AG08396 (cell line): ENCODE data around the gene CETN2.
"Not testable (repeated sequence)": the region's sequence is repeated elsewhere in the genome, so short reads cannot be mapped to it uniquely, and the experiment has no call there.

Source experiments
- DNase-seq: peaks from one replicate; pipeline ENCODE4 v3.0.0; 2012; ENCODE audit warnings: low spot score, mixed read lengths

The CETN2 gene

DNA sequence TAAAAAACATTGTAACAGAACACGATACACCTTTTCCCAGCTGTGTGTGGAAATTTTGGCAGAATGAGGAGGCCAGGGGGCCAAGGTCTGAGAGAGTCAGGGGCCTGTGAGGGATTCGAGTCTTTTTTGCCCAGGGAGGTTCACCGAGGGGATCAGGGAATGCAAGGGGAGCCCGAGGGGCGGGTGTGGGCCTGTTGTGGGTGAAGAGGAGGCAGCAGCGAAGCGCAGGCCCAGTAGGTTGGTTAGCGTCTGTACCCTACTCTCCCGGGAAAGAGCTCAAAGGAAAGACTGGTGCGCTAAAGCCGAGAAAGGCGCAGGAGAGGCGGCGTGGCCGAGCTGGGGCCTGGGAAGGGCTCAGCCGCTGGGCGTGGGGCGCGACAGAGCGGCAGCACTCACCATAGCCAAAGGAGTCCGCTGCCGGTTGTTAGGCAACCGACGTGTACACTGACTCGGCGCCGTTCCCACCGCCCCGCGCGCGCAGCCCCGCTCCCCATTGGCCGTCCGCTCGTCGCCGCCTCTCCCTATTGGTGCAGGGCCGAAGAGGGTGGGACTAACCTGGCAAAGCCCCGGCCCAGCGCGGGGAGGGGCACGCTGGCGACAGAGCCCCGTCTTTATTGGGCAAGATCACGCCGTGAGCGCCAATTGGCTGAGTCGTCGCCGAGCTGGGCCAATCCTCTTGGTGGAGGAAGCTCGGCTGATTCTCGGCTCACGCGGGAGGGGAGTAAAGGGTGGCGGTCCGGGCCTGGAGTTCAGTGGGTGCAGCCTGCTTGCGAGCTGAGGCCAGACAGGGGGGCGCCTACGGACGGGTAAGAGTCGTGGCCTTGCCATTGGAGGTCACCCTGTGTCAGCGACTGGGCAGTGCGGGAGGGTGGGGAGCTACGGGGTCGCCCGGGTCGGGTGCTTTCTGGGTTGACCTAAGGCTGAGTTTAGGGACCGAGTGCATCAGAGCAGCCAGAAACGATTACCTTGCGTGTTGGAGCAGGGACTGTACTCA lies at the start of gene CETN2, which contains the start of gene NSDHL:
CETN2 (minus strand) TSS at position 446 of the 994 bp plus-strand sequence; CDS start at position 399, 47 bp downstream.
NSDHL (plus strand) TSS at position 752 of the 994 bp plus-strand sequence. CDS start 15,262 bp downstream, outside the sequence.
- DNase-seq: peak; percentile 96

DNA sequence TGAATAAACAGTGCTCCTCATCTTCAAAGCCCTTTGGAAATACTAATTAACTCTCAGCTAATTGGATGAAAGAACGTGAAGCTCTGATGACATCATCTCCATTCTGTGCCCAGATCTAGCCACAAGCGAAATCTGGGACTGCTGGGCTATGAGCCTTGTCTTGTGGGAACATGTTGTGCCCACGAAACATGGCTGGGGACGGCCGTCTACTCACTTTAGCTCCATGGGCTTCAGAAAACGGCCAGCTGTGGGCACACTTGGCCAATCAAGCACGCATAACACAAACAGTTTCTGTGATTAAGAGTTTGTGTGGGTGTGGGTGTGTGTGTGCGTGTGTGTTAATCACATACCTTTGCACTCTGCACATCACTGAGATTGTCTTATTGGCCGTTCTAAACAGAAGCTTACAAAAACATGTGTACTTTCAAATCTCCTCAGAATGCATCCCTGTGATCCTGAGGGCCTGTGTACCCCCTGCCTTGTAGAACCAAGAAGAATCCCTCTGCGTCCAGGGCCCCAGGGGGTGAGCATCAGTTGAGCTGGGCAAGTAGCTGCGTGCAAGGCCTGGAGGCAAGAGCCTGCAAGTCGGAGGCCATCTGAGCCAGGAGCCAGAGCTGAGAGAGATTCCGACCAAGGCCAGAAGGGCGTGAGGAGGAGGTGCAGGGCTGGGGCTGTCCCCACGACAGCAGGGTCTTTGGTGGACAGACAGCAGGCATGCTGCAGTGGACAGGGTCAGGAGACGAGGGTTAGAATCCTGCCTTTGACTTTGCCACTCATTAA lies 48.6 kb upstream of the CETN2 start:
- DNase-seq: no peak

DNA sequence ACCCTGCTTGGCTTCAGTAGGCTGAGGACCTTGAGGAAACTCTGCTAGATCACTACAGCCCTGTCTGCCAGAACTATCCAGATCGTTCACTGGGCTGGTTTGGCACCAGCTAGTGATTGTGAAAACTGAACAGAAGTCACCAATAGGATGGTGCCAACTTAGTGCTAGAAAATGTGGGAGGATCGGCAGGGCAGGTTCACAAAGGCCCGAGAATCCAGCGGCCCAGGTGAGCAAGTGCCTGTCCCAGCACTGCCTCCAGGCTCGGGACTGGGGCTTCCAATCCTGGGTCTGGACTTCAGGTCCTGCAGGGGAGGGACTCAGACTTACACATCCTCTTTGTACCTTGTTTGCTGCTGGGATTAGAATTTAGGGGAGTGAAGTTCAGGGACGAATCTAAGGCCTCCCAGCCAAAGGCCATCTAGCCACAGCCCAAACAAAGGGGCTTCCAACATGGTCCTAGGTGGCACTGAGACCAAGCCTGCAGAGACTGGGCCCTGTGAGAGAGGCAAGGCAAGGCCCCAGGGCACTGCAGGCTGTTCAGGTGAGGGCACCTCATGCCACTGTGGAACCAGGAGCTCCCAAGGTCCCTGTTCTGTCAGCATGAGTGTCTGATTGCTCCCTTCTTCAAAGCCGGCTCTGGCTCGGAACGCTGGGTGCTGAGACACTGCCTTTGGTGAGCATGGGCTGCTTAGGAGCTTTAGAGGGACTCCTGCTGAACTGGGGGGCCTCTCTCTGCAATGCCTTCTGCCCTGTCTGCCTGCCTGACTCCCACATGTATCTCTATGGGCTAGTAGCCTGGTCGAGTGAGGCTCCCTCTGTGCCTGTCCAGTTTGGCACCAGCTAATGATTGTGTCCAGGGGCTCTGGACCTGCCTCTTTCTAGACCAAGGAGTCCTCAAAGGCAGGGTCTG lies 46.6 kb upstream of the CETN2 start:
- no peak for DNase-seq

DNA sequence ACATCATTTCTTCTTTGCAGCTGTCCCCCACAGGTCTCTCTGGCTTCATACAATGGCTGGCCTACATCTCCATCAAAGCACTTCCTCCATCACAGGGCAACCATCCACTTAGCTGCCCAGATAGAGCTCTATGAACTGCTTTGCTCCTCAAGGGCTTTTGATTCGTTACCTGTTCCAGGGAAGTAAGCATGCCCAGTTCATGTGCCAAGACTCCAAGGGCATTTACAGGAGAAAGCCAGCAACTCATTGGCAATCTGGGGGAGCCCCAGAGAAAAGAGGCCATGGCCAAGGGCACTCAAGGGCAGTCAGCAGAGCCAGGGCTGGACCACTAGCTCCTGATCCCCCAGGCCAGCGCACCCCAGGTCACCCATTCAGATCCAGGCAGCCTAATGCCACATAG lies 42.8 kb upstream of the CETN2 start:
- DNase-seq: no peak

DNA sequence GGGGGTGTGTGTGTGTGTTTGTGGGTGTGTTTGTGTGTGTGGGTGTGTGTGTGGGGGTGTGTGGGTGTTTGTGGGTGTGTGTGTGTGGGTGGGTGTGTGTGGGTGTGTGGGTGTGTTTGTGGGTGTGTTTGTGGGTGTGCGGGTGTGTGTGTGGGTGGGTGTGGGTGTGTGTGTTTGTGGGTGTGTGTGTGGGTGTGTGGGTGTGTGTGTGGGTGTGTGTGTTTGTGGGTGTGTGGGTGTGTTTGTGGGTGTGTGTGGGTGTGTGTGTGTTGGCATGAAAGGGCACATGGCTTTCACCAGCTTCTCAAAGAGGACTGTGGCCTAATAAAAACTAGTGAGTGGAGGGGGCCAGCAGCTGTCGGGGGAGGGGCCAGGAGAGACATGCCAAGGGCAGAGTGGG lies 42.0 kb upstream of the CETN2 start:
- DNase-seq: no peak

DNA sequence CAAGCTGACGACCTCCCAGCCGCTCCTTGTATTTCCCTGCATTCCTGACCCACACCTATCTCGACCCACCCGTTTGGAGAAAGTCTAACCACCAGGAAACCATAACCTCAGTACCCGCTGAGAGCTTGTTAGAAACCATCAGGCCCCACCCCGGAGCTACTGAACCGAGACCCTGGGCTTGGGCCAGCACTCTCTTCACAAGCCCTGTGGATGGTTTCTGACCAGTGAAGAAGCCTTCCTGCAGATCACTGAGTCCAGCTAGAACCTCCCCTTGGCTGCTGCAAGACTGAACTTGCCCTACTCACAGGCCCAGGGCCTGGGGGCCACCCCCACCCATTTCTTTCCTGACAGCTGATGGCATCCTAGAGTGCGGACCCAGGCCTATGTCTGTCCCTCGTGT lies 40.7 kb upstream of the CETN2 start:
- no peak for DNase-seq

DNA sequence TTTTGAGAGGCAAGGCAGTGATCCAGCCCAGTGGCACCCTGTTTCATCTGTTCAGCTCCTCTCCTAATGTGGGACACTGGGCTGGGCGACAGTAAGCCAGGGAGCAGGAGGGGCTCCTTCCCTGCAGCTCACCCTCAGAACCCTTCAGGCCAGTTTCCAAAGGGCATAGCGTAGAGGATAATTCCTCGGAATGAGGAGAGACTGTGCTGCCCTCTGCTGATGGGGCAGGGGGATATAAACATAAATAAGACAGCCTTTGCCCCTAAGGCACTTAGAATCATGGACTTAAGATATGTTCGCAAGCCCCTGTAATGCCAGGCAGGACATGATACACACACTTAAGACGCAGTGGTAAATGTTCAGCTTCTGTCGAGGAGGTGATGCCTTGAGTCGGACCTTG lies 39.4 kb upstream of the CETN2 start:
- no peak for DNase-seq

DNA sequence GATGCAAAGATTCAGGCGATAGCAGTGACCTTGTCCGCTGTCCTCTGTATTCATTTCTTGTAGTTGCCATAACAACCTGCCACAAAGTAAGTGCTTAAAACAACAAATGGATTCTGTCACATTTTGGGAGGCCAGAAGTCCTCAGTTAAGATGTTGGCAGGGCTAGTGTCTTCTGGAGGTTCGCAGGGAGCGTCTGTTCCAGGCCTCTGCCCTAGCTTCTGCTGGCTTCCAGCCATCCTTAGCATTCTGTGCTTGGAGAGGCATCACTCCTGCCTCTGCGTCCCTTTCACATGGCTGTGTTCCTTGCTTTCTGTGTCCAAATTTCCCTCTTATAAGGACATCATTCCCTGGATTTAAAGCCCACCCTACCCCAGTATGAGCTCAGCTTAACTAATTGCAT lies 35.8 kb upstream of the CETN2 start:
- no peak for DNase-seq

DNA sequence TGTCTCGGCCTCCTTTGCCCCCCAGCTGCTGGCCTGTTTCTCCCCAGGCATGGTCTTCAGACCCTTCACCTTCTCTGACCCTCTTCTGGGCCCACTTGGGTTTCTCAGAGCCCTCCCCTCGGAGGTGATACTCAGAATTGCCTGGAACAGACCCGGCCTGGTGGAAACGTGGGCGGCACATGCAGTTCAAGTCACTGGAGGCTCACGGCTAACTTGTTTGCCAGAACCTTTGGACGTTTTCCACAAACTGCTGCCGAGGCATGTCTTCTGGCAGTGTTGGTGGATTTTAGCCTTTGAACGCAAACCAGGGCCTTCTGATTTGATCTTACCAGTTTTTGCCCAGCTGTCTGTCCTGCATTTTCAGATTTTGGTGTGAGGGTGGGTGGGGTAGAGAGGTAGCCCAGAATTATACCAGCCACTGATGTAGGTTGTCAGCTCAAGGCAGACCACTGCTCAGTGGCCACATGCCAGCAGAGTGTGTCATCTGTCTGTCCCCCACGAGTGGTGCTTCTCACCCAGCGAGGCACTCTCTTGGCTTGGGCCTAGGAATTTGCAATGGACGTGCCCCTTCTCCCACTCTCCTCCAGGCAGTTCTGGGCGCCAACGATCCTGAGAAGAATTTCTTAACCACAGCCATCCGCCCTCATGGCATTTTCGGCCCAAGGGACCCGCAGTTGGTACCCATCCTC lies 34.8 kb upstream of the CETN2 start:
- no peak for DNase-seq

DNA sequence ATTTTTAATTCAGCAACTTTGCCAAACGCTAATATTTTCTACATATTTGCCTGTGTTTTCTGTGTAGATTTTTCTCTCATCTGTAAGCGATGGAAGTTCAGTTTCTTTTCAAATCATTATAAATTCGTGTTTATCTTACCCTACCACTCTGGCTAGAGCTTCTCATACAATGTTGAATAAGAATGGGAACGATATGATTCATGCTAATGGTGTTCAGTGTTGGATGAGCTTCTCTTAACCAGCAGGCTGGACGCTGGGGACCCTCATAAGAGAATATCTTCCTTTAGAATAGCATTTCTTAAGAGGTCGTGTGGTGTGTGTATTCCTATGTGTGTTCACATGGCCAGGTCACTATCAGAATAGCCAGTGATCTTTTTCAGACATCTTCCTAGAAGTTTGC lies 31.3 kb upstream of the CETN2 start:
- no peak for DNase-seq

DNA sequence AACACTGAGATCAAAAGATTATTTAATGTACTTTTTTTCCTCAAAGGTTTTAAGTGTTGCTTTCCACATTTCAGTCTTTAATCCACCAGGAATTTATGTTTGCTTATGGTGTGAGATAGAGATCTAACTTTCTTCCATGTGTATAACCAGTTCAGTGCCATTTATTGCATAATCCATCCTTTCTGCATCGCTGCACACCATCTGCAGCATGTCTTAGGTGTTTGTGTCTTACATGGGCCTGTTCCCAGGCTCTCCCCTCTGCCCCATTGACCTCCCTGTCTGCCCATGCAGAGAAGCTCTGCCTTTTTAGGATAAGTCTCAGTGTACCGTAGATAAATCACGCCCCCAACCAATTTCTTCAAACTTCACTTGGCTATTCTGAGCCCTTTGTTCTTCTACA lies 30.6 kb upstream of the CETN2 start:
- DNase-seq: no peak

DNA sequence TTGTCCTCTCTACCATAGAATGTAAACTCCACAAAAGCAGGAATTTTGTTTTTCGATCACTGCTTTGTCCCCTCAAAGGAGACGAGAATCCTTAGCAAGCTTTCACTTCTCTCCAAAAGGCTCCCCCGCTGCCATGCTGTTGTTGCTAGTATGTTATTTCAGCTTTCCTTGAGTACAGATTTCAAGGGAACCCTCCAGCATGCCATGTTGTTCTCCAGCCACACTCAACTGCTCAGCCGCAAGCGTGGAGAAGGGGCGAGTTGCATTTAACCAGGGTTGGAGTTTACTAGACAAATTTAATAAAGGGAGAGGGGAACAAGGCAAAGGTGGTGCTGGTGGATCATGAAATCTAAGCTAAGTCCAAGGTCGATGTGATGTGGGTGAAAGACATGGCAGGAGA lies 23.4 kb upstream of the CETN2 start:
- no peak for DNase-seq

DNA sequence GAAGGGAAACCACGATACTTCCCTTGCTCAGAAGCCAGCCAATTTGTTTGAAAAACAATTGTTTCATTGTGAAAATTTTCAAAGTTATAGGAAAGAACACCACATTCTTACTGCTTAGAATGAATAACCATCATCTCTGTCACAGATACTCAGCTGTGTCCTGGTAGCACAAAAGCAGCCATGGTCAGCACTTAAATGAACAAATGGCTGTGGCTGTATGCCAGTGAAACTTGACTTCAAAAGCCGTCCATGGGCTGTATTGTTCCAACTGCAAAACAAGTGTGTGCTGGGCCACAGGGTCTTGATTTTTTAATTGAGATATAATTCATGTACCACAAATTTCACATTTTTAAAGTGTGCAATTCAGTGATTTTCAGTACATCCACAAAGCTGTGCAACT lies 19.9 kb upstream of the CETN2 start:
- no peak for DNase-seq

DNA sequence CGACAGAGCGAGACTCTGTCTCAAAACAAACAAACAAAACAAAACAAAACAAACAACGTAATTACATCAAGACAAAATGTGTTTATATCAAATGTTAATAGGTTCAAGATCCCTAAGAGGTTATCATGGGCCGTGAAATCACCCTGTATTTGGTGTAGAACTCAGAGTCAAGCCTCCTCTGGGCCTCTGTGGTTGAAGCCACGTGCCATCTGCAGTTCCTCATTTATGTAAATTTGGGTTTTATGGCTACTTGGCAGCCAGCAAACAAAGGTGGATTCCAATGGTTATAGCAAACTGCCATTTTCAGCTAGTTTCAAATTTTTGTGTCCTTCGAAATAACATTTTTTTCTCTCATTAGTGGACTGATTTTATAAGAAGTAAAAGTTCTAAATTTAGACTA lies 16.7 kb upstream of the CETN2 start:
- no peak for DNase-seq

DNA sequence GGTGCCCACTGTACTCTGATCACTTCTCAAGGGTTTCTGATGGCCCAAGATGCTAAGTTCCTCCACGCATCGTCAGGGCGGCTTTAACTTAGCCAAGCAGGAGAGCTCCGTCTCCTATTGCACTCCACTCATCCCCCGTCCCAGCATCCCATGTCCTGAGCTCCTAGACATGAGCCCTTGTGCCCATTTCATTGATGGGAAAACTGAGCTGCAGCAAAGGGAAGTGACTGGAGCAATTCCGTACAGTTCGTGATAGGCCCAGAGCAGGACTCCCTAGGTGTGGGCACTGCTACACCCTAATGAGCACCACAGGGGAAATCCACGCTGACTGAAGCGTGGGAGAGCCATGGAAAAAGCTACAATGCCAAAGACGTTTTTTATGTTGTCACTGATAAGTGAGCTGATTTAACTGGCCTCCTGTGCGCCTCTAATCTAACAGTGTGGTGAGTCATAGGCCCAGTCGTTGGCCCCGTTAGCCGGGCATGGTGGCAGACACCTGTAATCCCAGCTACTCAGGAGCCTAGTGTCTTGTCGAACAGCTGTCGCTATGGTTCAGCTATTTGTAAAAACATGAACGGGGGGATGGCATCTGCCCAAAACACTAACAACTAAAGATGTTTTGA lies 15.2 kb upstream of the CETN2 start:
- no peak for DNase-seq

DNA sequence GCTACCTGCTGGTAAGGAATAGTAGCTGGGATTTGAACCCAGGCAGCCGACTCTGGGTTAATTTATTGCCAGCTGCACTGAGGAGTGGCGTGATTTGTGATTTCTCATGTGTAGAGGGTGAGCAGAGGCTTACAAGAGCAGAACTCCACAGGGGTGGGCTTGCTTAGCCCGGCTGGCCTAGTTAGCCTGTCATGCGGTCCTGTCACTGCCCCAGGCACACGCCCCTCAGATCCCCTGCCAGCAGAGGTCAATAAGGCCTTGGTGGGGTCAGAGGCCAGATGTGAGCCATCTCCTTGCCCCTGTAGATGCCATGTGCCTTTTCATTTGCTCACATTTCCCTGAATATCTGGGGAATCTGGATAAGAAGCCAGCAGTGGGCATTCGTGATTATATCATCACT lies 13.7 kb upstream of the CETN2 start:
- DNase-seq: no peak

DNA sequence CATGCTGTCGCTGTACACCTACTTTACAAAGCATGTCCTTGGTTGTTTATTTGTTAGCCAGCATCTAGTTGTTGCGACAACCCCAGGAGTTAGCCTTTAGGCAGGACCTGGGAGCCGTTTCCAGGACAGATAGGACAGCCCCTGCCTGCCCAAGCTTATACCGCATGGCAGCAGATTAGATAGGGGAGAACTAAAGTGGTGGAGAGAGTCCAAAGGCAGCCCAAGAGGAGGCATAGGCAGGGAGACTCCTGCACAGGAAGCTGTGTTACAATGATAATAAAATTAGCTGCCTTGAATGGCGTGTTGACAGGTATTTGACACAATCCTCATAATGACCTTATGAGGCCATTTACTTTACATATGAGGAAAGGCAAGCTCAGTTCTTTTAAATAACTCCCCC lies 13.3 kb upstream of the CETN2 start:
- no peak for DNase-seq

DNA sequence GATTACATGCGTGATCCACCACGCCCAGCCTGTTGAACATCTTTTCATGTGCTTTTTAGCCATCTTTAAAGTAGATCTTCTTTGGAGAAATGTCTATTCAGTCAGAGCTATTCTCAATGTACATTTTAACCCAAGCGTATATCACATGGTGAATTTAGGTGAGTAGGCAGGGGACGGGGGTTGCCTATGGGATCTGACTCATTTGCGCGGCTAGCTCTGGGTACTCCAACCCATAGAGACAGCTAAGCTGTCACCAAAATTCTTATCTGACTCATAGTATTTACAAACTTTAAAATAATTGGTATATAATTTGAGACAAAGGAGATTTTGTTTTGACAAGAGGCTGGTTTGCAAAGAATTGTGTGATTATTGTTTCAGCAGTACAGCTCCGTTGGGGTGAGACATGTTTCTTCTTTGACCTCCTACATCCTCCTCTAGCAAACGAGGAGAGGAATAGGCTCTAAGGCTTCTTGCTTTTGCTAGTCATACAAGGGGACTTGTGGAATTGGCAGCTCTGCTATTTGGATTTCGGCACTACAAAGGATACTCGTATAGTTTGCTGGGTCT lies 12.3 kb upstream of the CETN2 start:
- DNase-seq: no peak

DNA sequence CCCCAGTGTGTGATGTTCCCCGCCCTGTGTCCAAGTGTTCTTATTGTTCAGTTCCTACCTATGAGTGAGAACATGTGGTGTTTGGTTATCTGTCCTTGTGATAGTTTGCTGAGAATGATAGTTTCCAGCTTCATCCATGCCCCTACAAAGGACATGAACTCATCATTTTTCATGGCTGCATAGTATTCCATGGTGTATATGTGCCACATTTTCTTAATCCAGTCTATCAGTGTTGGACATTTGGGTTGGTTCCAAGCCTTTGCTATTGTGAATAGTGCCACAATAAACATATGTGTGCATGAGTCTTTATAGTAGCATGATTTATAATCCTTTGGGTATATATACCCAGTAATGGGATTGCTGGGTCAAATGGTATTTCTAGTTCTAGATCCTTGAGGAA lies 4.9 kb upstream of the CETN2 start:
- not testable (repeated sequence) for DNase-seq

DNA sequence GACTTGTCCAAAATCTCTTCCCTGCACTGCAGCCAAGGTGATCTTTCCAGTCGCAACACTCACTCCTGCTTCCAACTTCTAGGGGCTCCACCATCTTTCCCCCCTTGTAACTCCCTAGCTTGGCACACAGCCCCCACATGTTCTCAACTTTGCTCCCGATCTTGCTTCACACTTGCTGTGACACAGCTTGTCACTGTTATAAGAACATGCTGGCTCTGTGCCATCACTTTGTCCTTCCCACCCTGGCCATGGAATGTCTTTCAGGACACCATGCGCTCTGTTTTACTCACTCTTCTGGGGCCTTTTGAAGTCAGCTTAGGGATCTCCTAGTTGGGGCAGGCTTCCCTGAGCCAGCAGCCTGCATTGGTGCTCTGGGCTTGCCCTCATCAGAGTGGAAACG lies 2.8 kb upstream of the CETN2 start:
- DNase-seq: no peak

DNA sequence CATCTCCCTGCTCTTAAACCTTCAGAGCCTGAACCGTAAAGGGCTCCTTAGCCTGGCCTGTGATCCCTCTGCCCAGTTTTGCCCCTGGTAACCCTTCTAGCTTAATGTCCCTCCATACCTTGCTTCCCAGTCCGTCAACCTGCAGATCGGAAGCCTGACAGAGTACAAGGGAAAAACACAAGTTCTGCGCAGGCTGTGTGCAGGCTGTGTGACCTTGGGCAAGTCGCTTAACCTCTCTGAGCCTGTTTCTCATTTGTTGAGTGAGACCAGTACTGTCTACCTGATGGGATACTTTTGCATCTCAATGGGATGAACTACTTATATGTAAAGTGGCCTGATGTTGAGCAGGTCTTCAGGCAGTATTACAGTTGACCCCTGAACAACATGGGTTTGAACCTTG lies 2.0 kb upstream of the CETN2 start:
- DNase-seq: no peak
